WTC11 (cell line): Measurements from ENCODE around the gene LAMC1. TPM values are rescaled to one million over a fixed set of nuclear protein-coding genes. Genes with fewer than 3 reads are reported as not detected.

ENCODE experiments used
- ATAC-seq: fragments of 200-7000 bp; cut with Tn5 transposase; 2 replicates; pipeline ENCODE4 v1.10.0; 2021; ENCODE audit warnings: mild to moderate bottlenecking, moderate library complexity
- CTCF ChIA-PET: fragments of 300-600 bp; sonication (Branson Sonifier 250); formaldehyde crosslinking; loops from one replicate; lab custom pipeline; 2021; ENCODE audit warnings: antibody characterized with exemption; lab: Charles Lee
- POLR2A ChIA-PET: fragments of 350-600 bp; sonication (Branson Sonifier 250); formaldehyde crosslinking; loops from one replicate; lab custom pipeline; 2021; ENCODE audit warnings: antibody characterized with exemption; lab: Charles Lee
- DNase-seq: peaks from one replicate; pipeline ENCODE4 v3.0.0; 2021; ENCODE audit warnings: low spot score
- H3K27ac Mint-ChIP-seq: 2 replicates; pipeline ENCODE4 v1.8.0; 2021; ENCODE audit warnings: mixed read lengths
- H3K27me3 Mint-ChIP-seq: 2 replicates; pipeline ENCODE4 v1.8.0; 2021; ENCODE audit warnings: low read depth, mild to moderate bottlenecking, moderate library complexity, mixed read lengths
- H3K36me3 Mint-ChIP-seq: 2 replicates; pipeline ENCODE4 v1.8.0; 2021; ENCODE audit warnings: mixed read lengths
- H3K4me1 Mint-ChIP-seq: 2 replicates; pipeline ENCODE4 v1.8.0; 2022; ENCODE audit warnings: mixed read lengths
- H3K4me3 Mint-ChIP-seq: 2 replicates; pipeline ENCODE4 v1.8.0; 2021; ENCODE audit warnings: mild to moderate bottlenecking, moderate library complexity, mixed read lengths
- H3K9me3 Mint-ChIP-seq: 2 replicates; pipeline ENCODE4 v1.8.0; 2021; ENCODE audit warnings: mixed read lengths
- ATF6 ChIP-seq: sonication (generic); formaldehyde crosslinking; IDR thresholded peaks from 2 replicates; pipeline ENCODE4 v1.8.1; 2023; ENCODE audit warnings: mild to moderate bottlenecking, missing genetic modification reagents
- CREM ChIP-seq: sonication (generic); formaldehyde crosslinking; IDR thresholded peaks from 2 replicates; pipeline ENCODE4 v1.8.1; 2022; ENCODE audit warnings: mild to moderate bottlenecking, missing genetic modification reagents, moderate library complexity
- ELF4 ChIP-seq: sonication (generic); formaldehyde crosslinking; IDR thresholded peaks from 2 replicates; pipeline ENCODE4 v1.8.1; 2022; ENCODE audit warnings: low read depth, mild to moderate bottlenecking, moderate library complexity, missing genetic modification reagents
- EMX1 ChIP-seq: fragments of 250-450 bp; sonication (Bioruptor Pico); IDR thresholded peaks from 2 replicates; pipeline ENCODE4 v1.8.0; 2021; ENCODE audit warnings: mild to moderate bottlenecking
- ETV6 ChIP-seq: sonication (generic); formaldehyde crosslinking; IDR thresholded peaks from 2 replicates; pipeline ENCODE4 v1.8.1; 2022; ENCODE audit warnings: mild to moderate bottlenecking, missing genetic modification reagents
- FOXJ3 ChIP-seq: sonication (generic); formaldehyde crosslinking; IDR thresholded peaks from 2 replicates; pipeline ENCODE4 v1.9.0; 2021; ENCODE audit warnings: missing genetic modification reagents, mild to moderate bottlenecking, borderline replicate concordance
- FOXP1 ChIP-seq: sonication (generic); formaldehyde crosslinking; IDR thresholded peaks from 2 replicates; pipeline ENCODE4 v1.8.0; 2022; ENCODE audit warnings: missing genetic modification reagents, mild to moderate bottlenecking, moderate library complexity, borderline replicate concordance
- FOXP4 ChIP-seq: sonication (generic); formaldehyde crosslinking; IDR thresholded peaks from 2 replicates; pipeline ENCODE4 v1.8.0; 2022; ENCODE audit warnings: mild to moderate bottlenecking, missing genetic modification reagents
- GABPB1 ChIP-seq: sonication (generic); formaldehyde crosslinking; IDR thresholded peaks from 2 replicates; pipeline ENCODE4 v1.8.1; 2023; ENCODE audit warnings: mild to moderate bottlenecking, missing genetic modification reagents
- GRHL2 ChIP-seq: fragments of 250-450 bp; sonication (Bioruptor Pico); IDR thresholded peaks from 2 replicates; pipeline ENCODE4 v1.8.0; 2022; ENCODE audit warnings: mild to moderate bottlenecking, moderate library complexity; ENCODE audit not compliant: insufficient replicate concordance, severe bottlenecking
- IRF1 ChIP-seq: sonication (generic); formaldehyde crosslinking; IDR thresholded peaks from 2 replicates; pipeline ENCODE4 v1.8.0; 2023; ENCODE audit warnings: missing genetic modification reagents
- NR1H2 ChIP-seq: sonication (generic); formaldehyde crosslinking; IDR thresholded peaks from 2 replicates; pipeline ENCODE4 v1.9.0; 2021; ENCODE audit warnings: mild to moderate bottlenecking, moderate library complexity, missing genetic modification reagents
- OVOL2 ChIP-seq: fragments of 250-450 bp; sonication (Bioruptor Pico); IDR thresholded peaks from 2 replicates; pipeline ENCODE4 v1.9.0; 2021; ENCODE audit warnings: mild to moderate bottlenecking, borderline replicate concordance
- SMAD4 ChIP-seq: sonication (generic); formaldehyde crosslinking; IDR thresholded peaks from 2 replicates; pipeline ENCODE4 v1.8.0; 2022; ENCODE audit warnings: mild to moderate bottlenecking, missing genetic modification reagents
- TP53 ChIP-seq: sonication (generic); formaldehyde crosslinking; IDR thresholded peaks from 2 replicates; pipeline ENCODE4 v1.8.1; 2023; ENCODE audit warnings: mild to moderate bottlenecking, missing genetic modification reagents
- ZNF219 ChIP-seq: sonication (generic); formaldehyde crosslinking; IDR thresholded peaks from 2 replicates; pipeline ENCODE4 v1.8.0; 2023; ENCODE audit warnings: missing genetic modification reagents, mild to moderate bottlenecking, borderline replicate concordance
- ZNF263 ChIP-seq: sonication (generic); formaldehyde crosslinking; IDR thresholded peaks from 2 replicates; pipeline ENCODE4 v1.8.1; 2022; ENCODE audit warnings: low read depth, mild to moderate bottlenecking, moderate library complexity, missing genetic modification reagents
- ZNF317 ChIP-seq: sonication (generic); formaldehyde crosslinking; IDR thresholded peaks from 2 replicates; pipeline ENCODE4 v1.8.1; 2023; ENCODE audit warnings: low read depth, mild to moderate bottlenecking, moderate library complexity, missing genetic modification reagents, borderline replicate concordance
- ZNF423 ChIP-seq: fragments of 250-450 bp; sonication (Bioruptor Pico); IDR thresholded peaks from 2 replicates; pipeline ENCODE4 v2.1.2; 2022; ENCODE audit warnings: mild to moderate bottlenecking, moderate library complexity
- total RNA-seq: library from RNA; stranded (reverse); gene quantifications from 3 replicates; pipeline ENCODE4 v1.2.3, GENCODE V29; 2021
- TF ChIP-seq, protein P1 (sequence below): sonication (generic); formaldehyde crosslinking; IDR thresholded peaks from 2 replicates; pipeline ENCODE4 v1.8.0; 2022; ENCODE audit warnings: mild to moderate bottlenecking, missing genetic modification reagents
- TF ChIP-seq, protein P2 (sequence below): sonication (generic); formaldehyde crosslinking; conservative IDR thresholded peaks from 2 replicates; pipeline ENCODE4 v1.8.1; 2023; ENCODE audit warnings: mild to moderate bottlenecking, low read depth, missing genetic modification reagents, moderate library complexity

LAMC1 gene
- total RNA-seq, 1 experiment from 2014 or later, result 162 TPM

GRCh38 chr1:183058851-183059502 lies 35.8 kb downstream of the LAMC1 start (continued):
- TF ChIP-seq FOXJ3, result no peak
- TF ChIP-seq ZNF263 (CRISPR knock-in tag), result no peak

- no peak for DNase-seq
- POLR2A ChIA-PET, result no interaction called here
- no peak for ATAC-seq
- CTCF ChIA-PET, result no interaction called here
- Mint-ChIP-seq H3K27ac (no peak overlapping the region), H3K36me3 (peaks cover 7% of the 10 kb centered on the region), H3K4me1 (peaks cover 4% of the 10 kb centered on the region), H3K9me3 (peaks cover 7% of the 10 kb centered on the region), H3K4me3 (no peak overlapping the region), H3K27me3 (no peaks in the 10 kb centered on the region)
- no peak for TF ChIP-seq ZNF219 (CRISPR knock-in tag)
- no peak for TF ChIP-seq ZNF423 (CRISPR knock-in tag)
- TF ChIP-seq EMX1, result no peak
- no peak for TF ChIP-seq ATF6 (CRISPR knock-in tag)
- TF ChIP-seq FOXP4 (CRISPR knock-in tag), result no peak
- no peak for TF ChIP-seq IRF1 (CRISPR knock-in tag)
- no peak for TF ChIP-seq GRHL2
- no peak for TF ChIP-seq ZNF317 (CRISPR knock-in tag)
- TF ChIP-seq, protein P1, sequence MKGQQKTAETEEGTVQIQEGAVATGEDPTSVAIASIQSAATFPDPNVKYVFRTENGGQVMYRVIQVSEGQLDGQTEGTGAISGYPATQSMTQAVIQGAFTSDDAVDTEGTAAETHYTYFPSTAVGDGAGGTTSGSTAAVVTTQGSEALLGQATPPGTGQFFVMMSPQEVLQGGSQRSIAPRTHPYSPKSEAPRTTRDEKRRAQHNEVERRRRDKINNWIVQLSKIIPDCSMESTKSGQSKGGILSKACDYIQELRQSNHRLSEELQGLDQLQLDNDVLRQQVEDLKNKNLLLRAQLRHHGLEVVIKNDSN (CRISPR knock-in tag), result no peak
- TF ChIP-seq SMAD4 (CRISPR knock-in tag), result no peak
- TF ChIP-seq NR1H2 (CRISPR knock-in tag), result no peak
- no peak for TF ChIP-seq ELF4 (CRISPR knock-in tag)
- no peak for TF ChIP-seq FOXP1 (CRISPR knock-in tag)
Observed at GRCh38 chr1:183061194-183061593, 38.0 kb downstream of the LAMC1 start.

- Mint-ChIP-seq H3K9me3 (peaks cover 10% of the 10 kb centered on the region), H3K27me3 (no peaks in the 10 kb centered on the region), H3K4me1 (no peaks in the 10 kb centered on the region; the same call in 1 of the 2 replicates), H3K4me3 (no peak overlapping the region), H3K36me3 (peaks cover 7% of the 10 kb centered on the region), H3K27ac (no peak overlapping the region)
- TF ChIP-seq, protein P2, sequence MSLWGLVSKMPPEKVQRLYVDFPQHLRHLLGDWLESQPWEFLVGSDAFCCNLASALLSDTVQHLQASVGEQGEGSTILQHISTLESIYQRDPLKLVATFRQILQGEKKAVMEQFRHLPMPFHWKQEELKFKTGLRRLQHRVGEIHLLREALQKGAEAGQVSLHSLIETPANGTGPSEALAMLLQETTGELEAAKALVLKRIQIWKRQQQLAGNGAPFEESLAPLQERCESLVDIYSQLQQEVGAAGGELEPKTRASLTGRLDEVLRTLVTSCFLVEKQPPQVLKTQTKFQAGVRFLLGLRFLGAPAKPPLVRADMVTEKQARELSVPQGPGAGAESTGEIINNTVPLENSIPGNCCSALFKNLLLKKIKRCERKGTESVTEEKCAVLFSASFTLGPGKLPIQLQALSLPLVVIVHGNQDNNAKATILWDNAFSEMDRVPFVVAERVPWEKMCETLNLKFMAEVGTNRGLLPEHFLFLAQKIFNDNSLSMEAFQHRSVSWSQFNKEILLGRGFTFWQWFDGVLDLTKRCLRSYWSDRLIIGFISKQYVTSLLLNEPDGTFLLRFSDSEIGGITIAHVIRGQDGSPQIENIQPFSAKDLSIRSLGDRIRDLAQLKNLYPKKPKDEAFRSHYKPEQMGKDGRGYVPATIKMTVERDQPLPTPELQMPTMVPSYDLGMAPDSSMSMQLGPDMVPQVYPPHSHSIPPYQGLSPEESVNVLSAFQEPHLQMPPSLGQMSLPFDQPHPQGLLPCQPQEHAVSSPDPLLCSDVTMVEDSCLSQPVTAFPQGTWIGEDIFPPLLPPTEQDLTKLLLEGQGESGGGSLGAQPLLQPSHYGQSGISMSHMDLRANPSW (CRISPR knock-in tag), result no peak
- TF ChIP-seq FOXP4 (CRISPR knock-in tag), result no peak
- no peak for TF ChIP-seq OVOL2 (CRISPR knock-in tag)
- TF ChIP-seq ETV6 (CRISPR knock-in tag), result no peak
- TF ChIP-seq CREM (CRISPR knock-in tag), result no peak
- no peak for TF ChIP-seq GABPB1
- TF ChIP-seq TP53 (CRISPR knock-in tag), result no peak
- DNase-seq (no peak), ATAC-seq (no peak)
- ChIA-PET CTCF (no interaction called here), POLR2A (no interaction called here)
Observed at GRCh38 chr1:183063349-183063748, 40.1 kb downstream of the LAMC1 start.
